ENCODE data around the gene NCAM1. TPM values are rescaled to one million over a fixed set of nuclear protein-coding genes. Genes with fewer than 3 reads are reported as not detected.

The NCAM1 gene
- total and polyA plus RNA-seq, 2 donors (not counting 3 experiments of a cell fraction or from before 2014, with no cell fraction given): 0.03 TPM; not detected in 1

DNA sequence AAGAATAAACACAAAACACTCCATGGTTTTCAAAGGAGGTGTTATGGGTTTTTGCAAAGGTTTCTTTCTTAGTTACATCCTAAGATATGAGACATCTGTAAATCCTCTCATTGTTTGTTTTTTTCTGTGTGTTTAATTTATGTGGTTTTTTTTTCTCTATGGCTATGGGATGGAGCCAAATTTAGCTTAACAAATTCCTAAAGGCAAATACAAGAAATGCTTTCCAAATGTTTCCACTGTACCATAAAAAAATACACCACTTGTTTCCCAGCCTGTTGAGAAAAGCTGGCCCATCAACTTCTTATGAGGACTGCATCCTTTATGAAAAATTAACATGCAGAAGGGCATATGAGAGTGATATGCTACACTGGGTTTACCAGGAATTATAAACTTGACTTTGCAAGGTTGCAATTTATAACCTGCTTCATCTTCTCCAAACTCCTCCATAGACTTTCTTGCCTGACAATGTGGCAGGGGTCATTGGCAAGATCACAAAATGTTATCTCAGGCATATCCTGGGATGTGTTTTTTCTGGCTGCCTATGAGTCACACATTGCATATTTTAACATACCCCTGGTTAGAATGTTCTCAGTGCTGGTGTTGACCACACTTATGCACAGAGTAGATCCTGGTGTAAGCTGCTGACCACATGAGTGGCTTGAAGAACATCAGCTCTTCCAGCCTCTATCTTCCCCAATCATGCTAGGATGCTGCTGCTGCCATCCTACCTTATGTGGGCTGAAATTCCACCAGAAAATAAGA is 215.6 kb downstream of the NCAM1 start:
- Histone ChIP-seq H2AFZ (ENCODE audit: low read depth, low read length) (no peak overlapping the region), H3K79me2 (ENCODE audit: control insufficient read depth, insufficient read depth, low read length) (no peaks in the 10 kb centered on the region), H3K9me3 (replicated peaks; ENCODE audit: control insufficient read depth, insufficient read depth, low read length) (no peaks in the 10 kb centered on the region), H4K20me1 (replicated peaks; ENCODE audit: control insufficient read depth, extremely low read depth, insufficient read depth, low read length) (no peaks in the 10 kb centered on the region), H3K27ac (ENCODE audit: insufficient read depth, low read depth, low read length) (no peak overlapping the region), H3K27me3 (ENCODE audit: control insufficient read depth in 2 of 2, insufficient read depth in 2 of 2, low read length in 2 of 2) (no peaks in the 10 kb centered on the region), H3K9me1 (replicated peaks; ENCODE audit: control insufficient read depth, extremely low read depth, insufficient read depth, low read length) (no peaks in the 10 kb centered on the region), H3K9ac (replicated peaks; ENCODE audit: extremely low read depth, insufficient read depth, low read length) (no peak overlapping the region), H3K4me3 (replicated peaks in 1 of 3; ENCODE audit: insufficient read depth in 1 of 3, low read depth in 1 of 3, low read length in 3 of 3) (no peak overlapping the region), H3K36me3 (ENCODE audit: control insufficient read depth in 2 of 2, extremely low read depth in 1 of 2, insufficient read depth in 2 of 2, low read length in 2 of 2) (no peaks in the 10 kb centered on the region), H3K4me2 (ENCODE audit: insufficient read depth, low read length) (no peak overlapping the region), H3K4me1 (ENCODE audit: control insufficient read depth, extremely low read depth, insufficient read depth, low read length) (no peaks in the 10 kb centered on the region)
- DNase-seq (ENCODE audit: low read depth, low spot score) (no peak), FAIRE-seq (no peak)
- no peak for TF ChIP-seq JUN (IDR thresholded peaks at IDR 0.05; ENCODE audit: borderline replicate concordance, insufficient read depth, insufficient read length, low read depth)
- no peak for TF ChIP-seq FOS (IDR thresholded peaks at IDR 0.05; ENCODE audit: borderline replicate concordance, insufficient read depth, low read length)
- no peak for TF ChIP-seq GATA2 (IDR thresholded peaks at IDR 0.05; ENCODE audit: insufficient read depth, insufficient read length, low read depth, low read length)
- TF ChIP-seq EZH2 (IDR thresholded peaks at IDR 0.05; ENCODE audit: borderline replicate concordance, low read depth, low read length, severe bottlenecking): no peak
- no peak for TF ChIP-seq MYC (IDR thresholded peaks at IDR 0.05; ENCODE audit: low read depth, low read length)
- no TSS peak for BruUV-seq (replicated peaks)
- dilution Hi-C loops (cut with MboI; ENCODE audit: extremely low pct_ligation_motif_present, low sequenced_read_pairs) (no loop called here), intact Hi-C loops (cut with micrococcal nuclease) (no loop called here)
- ChIA-PET POLR2A (no interaction called here), CTCF (no interaction called here)

DNA sequence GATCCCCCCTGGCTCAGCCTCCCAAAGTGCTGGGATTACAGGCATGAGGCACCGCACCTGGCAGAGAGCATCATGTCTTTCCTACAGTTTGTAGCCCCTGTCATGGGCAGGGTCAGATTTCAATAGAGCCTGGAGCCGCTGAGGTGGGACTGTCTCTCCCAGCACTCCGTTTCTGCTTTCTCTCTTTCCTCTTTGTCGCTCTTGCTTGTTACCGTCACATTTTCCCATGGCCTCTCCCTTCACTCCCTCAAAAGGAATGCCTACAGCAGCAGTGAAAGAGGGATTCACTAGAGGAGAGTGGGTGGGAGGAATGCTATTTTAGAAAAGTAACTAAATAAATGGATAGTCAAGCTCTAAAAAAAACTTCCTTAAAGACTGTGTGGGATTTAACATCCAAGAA is 216.5 kb downstream of the NCAM1 start:
- ChIA-PET CTCF (no interaction called here), POLR2A (no interaction called here)
- Histone ChIP-seq H3K4me2 (ENCODE audit: insufficient read depth, low read length) (no peak overlapping the region), H3K79me2 (ENCODE audit: control insufficient read depth, insufficient read depth, low read length) (no peaks in the 10 kb centered on the region), H3K9ac (replicated peaks; ENCODE audit: extremely low read depth, insufficient read depth, low read length) (no peak overlapping the region), H3K27me3 (ENCODE audit: control insufficient read depth in 2 of 2, insufficient read depth in 2 of 2, low read length in 2 of 2) (no peaks in the 10 kb centered on the region), H3K4me3 (replicated peaks in 1 of 3; ENCODE audit: insufficient read depth in 1 of 3, low read depth in 1 of 3, low read length in 3 of 3) (no peak overlapping the region), H2AFZ (ENCODE audit: low read depth, low read length) (no peak overlapping the region), H3K9me1 (replicated peaks; ENCODE audit: control insufficient read depth, extremely low read depth, insufficient read depth, low read length) (no peaks in the 10 kb centered on the region), H4K20me1 (replicated peaks; ENCODE audit: control insufficient read depth, extremely low read depth, insufficient read depth, low read length) (no peaks in the 10 kb centered on the region), H3K27ac (ENCODE audit: insufficient read depth, low read depth, low read length) (no peak overlapping the region), H3K4me1 (ENCODE audit: control insufficient read depth, extremely low read depth, insufficient read depth, low read length) (no peaks in the 10 kb centered on the region), H3K36me3 (ENCODE audit: control insufficient read depth in 2 of 2, extremely low read depth in 1 of 2, insufficient read depth in 2 of 2, low read length in 2 of 2) (no peaks in the 10 kb centered on the region), H3K9me3 (replicated peaks; ENCODE audit: control insufficient read depth, insufficient read depth, low read length) (no peaks in the 10 kb centered on the region)
- intact Hi-C loops (cut with micrococcal nuclease): no loop called here
- no TSS peak for BruUV-seq (replicated peaks)
- DNase-seq (ENCODE audit: low read depth, low spot score) (no peak), FAIRE-seq (no peak)
- TF ChIP-seq POLR2A (IDR thresholded peaks at IDR 0.05; ENCODE audit: low read depth, low read length): no peak
- TF ChIP-seq GATA2 (IDR thresholded peaks at IDR 0.05; ENCODE audit: insufficient read depth, insufficient read length, low read depth, low read length): no peak
- no peak for TF ChIP-seq MYC (IDR thresholded peaks at IDR 0.05; ENCODE audit: low read depth, low read length)
- no peak for TF ChIP-seq EZH2 (IDR thresholded peaks at IDR 0.05; ENCODE audit: borderline replicate concordance, low read depth, low read length, severe bottlenecking)
- TF ChIP-seq POLR2AphosphoS5 (IDR thresholded peaks at IDR 0.05; ENCODE audit: insufficient read depth, low read depth, low read length): no peak
- no peak for TF ChIP-seq FOS (IDR thresholded peaks at IDR 0.05; ENCODE audit: borderline replicate concordance, insufficient read depth, low read length)
- TF ChIP-seq, protein P1, sequence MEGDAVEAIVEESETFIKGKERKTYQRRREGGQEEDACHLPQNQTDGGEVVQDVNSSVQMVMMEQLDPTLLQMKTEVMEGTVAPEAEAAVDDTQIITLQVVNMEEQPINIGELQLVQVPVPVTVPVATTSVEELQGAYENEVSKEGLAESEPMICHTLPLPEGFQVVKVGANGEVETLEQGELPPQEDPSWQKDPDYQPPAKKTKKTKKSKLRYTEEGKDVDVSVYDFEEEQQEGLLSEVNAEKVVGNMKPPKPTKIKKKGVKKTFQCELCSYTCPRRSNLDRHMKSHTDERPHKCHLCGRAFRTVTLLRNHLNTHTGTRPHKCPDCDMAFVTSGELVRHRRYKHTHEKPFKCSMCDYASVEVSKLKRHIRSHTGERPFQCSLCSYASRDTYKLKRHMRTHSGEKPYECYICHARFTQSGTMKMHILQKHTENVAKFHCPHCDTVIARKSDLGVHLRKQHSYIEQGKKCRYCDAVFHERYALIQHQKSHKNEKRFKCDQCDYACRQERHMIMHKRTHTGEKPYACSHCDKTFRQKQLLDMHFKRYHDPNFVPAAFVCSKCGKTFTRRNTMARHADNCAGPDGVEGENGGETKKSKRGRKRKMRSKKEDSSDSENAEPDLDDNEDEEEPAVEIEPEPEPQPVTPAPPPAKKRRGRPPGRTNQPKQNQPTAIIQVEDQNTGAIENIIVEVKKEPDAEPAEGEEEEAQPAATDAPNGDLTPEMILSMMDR (IDR thresholded peaks at IDR 0.05; ENCODE audit: extremely low read depth in 1 of 2, insufficient read depth in 1 of 2, low read depth in 1 of 2, low read length in 2 of 2): no peak
- no peak for TF ChIP-seq JUN (IDR thresholded peaks at IDR 0.05; ENCODE audit: borderline replicate concordance, insufficient read depth, insufficient read length, low read depth)
- TF ChIP-seq, protein P2, sequence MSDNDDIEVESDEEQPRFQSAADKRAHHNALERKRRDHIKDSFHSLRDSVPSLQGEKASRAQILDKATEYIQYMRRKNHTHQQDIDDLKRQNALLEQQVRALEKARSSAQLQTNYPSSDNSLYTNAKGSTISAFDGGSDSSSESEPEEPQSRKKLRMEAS (IDR thresholded peaks at IDR 0.05; ENCODE audit: insufficient read depth, insufficient read length): no peak
- dilution Hi-C loops (cut with MboI; ENCODE audit: extremely low pct_ligation_motif_present, low sequenced_read_pairs): no loop called here

Measured in endothelial cell of umbilical vein (primary cell).